ENCODE results near the gene KRTAP9-7. TPM values are rescaled to one million over a fixed set of nuclear protein-coding genes. Genes with fewer than 3 reads are reported as not detected.

The KRTAP9-7 gene
- total RNA-seq, 2 donors from 2014 or later = not detected

GRCh38 chr17:41315204-41315794 lies 39.8 kb downstream of the KRTAP9-7 start, which contains the start of gene KRTAP17-1:
TSS of gene KRTAP17-1 (minus strand) at chr17:41315710. CDS start at chr17:41315650, 60 bp downstream.
- DNase-seq (ENCODE audit: low spot score) = no peak
- intact Hi-C loops (cut with DNase I) = no loop called here

GRCh38 chr17:41315814-41316445 lies 40.4 kb downstream of the KRTAP9-7 start:
- no peak for DNase-seq (ENCODE audit: low spot score)
- intact Hi-C loops (cut with DNase I) = no loop called here

GRCh38 chr17:41318231-41318630 lies 42.7 kb downstream of the KRTAP9-7 start:
- DNase-seq (ENCODE audit: low spot score) = no peak
- intact Hi-C loops (cut with DNase I) = no loop called here

GRCh38 chr17:41322094-41322902 lies 46.8 kb downstream of the KRTAP9-7 start:
- DNase-seq (ENCODE audit: low spot score) = no peak
- intact Hi-C loops (cut with DNase I) = loop anchor here (1.0 to 10.0 kb wide), 3 partner anchors 23 to 417 kb away; partner anchors contain the start of gene KRT40 (in 1 of the 2)

GRCh38 chr17:41322903-41323895 lies 47.7 kb downstream of the KRTAP9-7 start:
- DNase-seq (ENCODE audit: low spot score) = peak; percentile 57
- intact Hi-C loops (cut with DNase I) = loop anchor here (1.0 to 10.0 kb wide), 3 partner anchors 24 to 418 kb away; partner anchors contain the start of gene KRT40 (in 1 of the 2)

GRCh38 chr17:41324180-41325075 lies 48.9 kb downstream of the KRTAP9-7 start:
- peak; percentile 55 for DNase-seq (ENCODE audit: low spot score)
- intact Hi-C loops (cut with DNase I) = loop anchor here (10.0 kb wide), 2 partner anchors 340 to 420 kb away; partner anchors contain the start of gene KRT40 (in 1 of the 2)

GRCh38 chr17:41325126-41325525 lies 49.6 kb downstream of the KRTAP9-7 start:
- DNase-seq (ENCODE audit: low spot score) = no peak
- intact Hi-C loops (cut with DNase I) = loop anchor here (10.0 kb wide), 2 partner anchors 340 to 420 kb away; partner anchors contain the start of gene KRT40 (in 1 of the 2)

GRCh38 chr17:41325611-41326010 lies 50.1 kb downstream of the KRTAP9-7 start:
- intact Hi-C loops (cut with DNase I) = loop anchor here (10.0 kb wide), 2 partner anchors 341 to 421 kb away; partner anchors contain the start of gene KRT40 (in 1 of the 2)
- DNase-seq (ENCODE audit: low spot score) = no peak

Other genes starting within 250 kb of the KRTAP9-7 start
- not detected for gene KRTAP1-5, start 248.5 kb upstream of the KRTAP9-7 start, total RNA-seq
- gene KRTAP1-4, start 245.5 kb upstream of the KRTAP9-7 start, total RNA-seq = not detected
- not detected for gene KRTAP1-3, start 240.8 kb upstream of the KRTAP9-7 start, total RNA-seq
- gene KRTAP1-1, start 234.2 kb upstream of the KRTAP9-7 start, total RNA-seq = not detected
- gene KRTAP2-1, start 228.4 kb upstream of the KRTAP9-7 start, total RNA-seq = not detected
- gene KRTAP2-2, start 220.5 kb upstream of the KRTAP9-7 start, total RNA-seq = not detected
- not detected for gene KRTAP2-3, start 215.6 kb upstream of the KRTAP9-7 start, total RNA-seq
- gene KRTAP2-4, start 209.8 kb upstream of the KRTAP9-7 start, total RNA-seq = not detected
- gene KRTAP4-7, start 191.5 kb upstream of the KRTAP9-7 start, total RNA-seq = not detected
- gene KRTAP4-8, start 177.6 kb upstream of the KRTAP9-7 start, total RNA-seq = not detected
- not detected for gene KRTAP4-16, start 173.5 kb upstream of the KRTAP9-7 start, total RNA-seq
- not detected for gene KRTAP4-9, start 170.3 kb upstream of the KRTAP9-7 start, total RNA-seq
- not detected for gene KRTAP4-11, start 157.3 kb upstream of the KRTAP9-7 start, total RNA-seq
- gene KRTAP4-12, start 151.5 kb upstream of the KRTAP9-7 start, total RNA-seq = not detected
- gene KRTAP4-6, start 135.2 kb upstream of the KRTAP9-7 start, total RNA-seq = not detected
- gene KRTAP4-5, start 125.9 kb upstream of the KRTAP9-7 start, total RNA-seq = not detected
- gene KRTAP4-4, start 115.0 kb upstream of the KRTAP9-7 start, total RNA-seq = not detected
- not detected for gene KRTAP4-3, start 107.5 kb upstream of the KRTAP9-7 start, total RNA-seq
- not detected for gene KRTAP4-2, start 97.5 kb upstream of the KRTAP9-7 start, total RNA-seq
- not detected for gene KRTAP4-1, start 90.8 kb upstream of the KRTAP9-7 start, total RNA-seq
- not detected for gene KRTAP9-1, start 85.8 kb upstream of the KRTAP9-7 start, total RNA-seq
- not detected for gene KRTAP9-2, start 49.0 kb upstream of the KRTAP9-7 start, total RNA-seq
- gene KRTAP9-3, start 43.2 kb upstream of the KRTAP9-7 start, total RNA-seq = not detected
- gene KRTAP9-8, start 37.7 kb upstream of the KRTAP9-7 start, total RNA-seq = not detected
- not detected for gene KRTAP9-4, start 26.0 kb upstream of the KRTAP9-7 start, total RNA-seq
- gene KRTAP9-9, start 20.3 kb upstream of the KRTAP9-7 start, total RNA-seq = not detected
- not detected for gene KRTAP9-6, start 10.3 kb upstream of the KRTAP9-7 start, total RNA-seq
- not detected for gene KRTAP29-1, start 27.2 kb downstream of the KRTAP9-7 start, total RNA-seq
- not detected for gene KRTAP16-1, start 33.6 kb downstream of the KRTAP9-7 start, total RNA-seq
- not detected for gene KRTAP17-1, start 40.0 kb downstream of the KRTAP9-7 start, total RNA-seq
- not detected for gene KRT33A, start 75.1 kb downstream of the KRTAP9-7 start, total RNA-seq
- not detected for gene KRT33B, start 94.1 kb downstream of the KRTAP9-7 start, total RNA-seq
- gene KRT34, start 106.6 kb downstream of the KRTAP9-7 start, total RNA-seq = not detected
- gene KRT31, start 121.9 kb downstream of the KRTAP9-7 start, total RNA-seq = not detected
- gene KRT37, start 148.9 kb downstream of the KRTAP9-7 start, total RNA-seq = not detected
- not detected for gene KRT38, start 165.3 kb downstream of the KRTAP9-7 start, total RNA-seq
- gene KRT32, start 191.7 kb downstream of the KRTAP9-7 start, total RNA-seq = under 1 TPM in 1 of 2 donors, not detected in 1; 0.23 TPM
- not detected for gene KRT35, start 205.5 kb downstream of the KRTAP9-7 start, total RNA-seq
- gene KRT36, start 214.2 kb downstream of the KRTAP9-7 start, total RNA-seq = not detected
- not detected for gene KRT13, start 229.9 kb downstream of the KRTAP9-7 start, total RNA-seq
- not detected for gene KRT15, start 243.2 kb downstream of the KRTAP9-7 start, total RNA-seq

Measured in posterior vena cava (tissue), 2 donors.